ENCODE data around the gene ZIK1. TPM values are rescaled to one million over a fixed set of nuclear protein-coding genes. Genes with fewer than 3 reads are reported as not detected.
A peak's percentile ranks its signal among the peaks of the same experiment; 100 is the strongest.

Gene ZIK1
- total and polyA plus RNA-seq, 9 of the 15 experiments (the other 6 are each of a cell fraction or from before 2014, with no cell fraction given): 0.03 to 0.42 (median 0.15) TPM; not detected in 1

DNA sequence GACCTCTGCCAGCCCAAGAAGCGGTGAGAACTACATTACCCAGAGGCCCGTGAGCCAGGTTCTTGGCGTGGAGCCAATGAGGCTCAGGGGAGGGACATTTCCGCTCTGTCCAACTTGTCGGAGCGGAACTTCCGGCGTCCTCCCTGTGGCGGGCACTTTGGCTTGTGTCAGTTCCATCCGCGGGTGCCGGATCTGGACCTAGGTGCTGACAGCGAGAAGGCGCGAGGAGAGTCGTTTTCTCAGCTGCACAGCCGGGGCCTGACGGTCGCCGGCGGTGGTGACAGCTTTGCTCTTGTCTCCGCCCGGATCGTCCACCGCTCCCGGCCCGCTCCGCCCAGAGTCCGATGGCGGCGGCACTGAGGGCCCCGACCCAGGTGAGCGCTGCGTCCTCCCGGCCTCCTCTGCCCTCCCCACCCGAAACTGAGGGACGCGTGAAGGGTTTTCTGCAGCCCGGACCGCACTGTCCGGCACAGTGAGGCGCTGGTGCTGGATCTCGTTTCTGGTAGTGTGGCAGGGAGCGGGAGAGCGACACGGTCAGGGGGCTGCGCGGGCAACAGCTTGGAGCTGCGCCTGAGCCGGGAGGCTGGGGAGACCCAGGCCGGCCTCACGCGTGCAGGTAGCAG is 15.9 kb downstream of the ZIK1 start, which contains the start of gene ZNF530 (continued):
- TF ChIP-seq, protein P1, sequence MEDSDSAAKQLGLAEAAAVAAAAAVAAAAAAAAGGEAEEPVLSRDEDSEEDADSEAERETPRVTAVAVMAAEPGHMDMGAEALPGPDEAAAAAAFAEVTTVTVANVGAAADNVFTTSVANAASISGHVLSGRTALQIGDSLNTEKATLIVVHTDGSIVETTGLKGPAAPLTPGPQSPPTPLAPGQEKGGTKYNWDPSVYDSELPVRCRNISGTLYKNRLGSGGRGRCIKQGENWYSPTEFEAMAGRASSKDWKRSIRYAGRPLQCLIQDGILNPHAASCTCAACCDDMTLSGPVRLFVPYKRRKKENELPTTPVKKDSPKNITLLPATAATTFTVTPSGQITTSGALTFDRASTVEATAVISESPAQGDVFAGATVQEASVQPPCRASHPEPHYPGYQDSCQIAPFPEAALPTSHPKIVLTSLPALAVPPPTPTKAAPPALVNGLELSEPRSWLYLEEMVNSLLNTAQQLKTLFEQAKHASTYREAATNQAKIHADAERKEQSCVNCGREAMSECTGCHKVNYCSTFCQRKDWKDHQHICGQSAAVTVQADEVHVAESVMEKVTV (CRISPR knock-in tag; IDR thresholded peaks at IDR 0.05): no peak
- TF ChIP-seq ATF4 (CRISPR knock-in tag; IDR thresholded peaks at IDR 0.05): no peak
- no peak for TF ChIP-seq TCF3 (CRISPR knock-in tag; IDR thresholded peaks at IDR 0.05)
- TF ChIP-seq CEBPG (CRISPR knock-in tag; IDR thresholded peaks at IDR 0.05): no peak
- TF ChIP-seq CEBPG (tag; conservative IDR thresholded peaks at IDR 0.05 in 1 of 2, IDR thresholded peaks at IDR 0.05 in 1 of 2): no peak
- no peak for TF ChIP-seq MED1 (CRISPR knock-in tag; IDR thresholded peaks at IDR 0.05; ENCODE audit: borderline replicate concordance)
- no peak for TF ChIP-seq NR4A1 (CRISPR knock-in tag; IDR thresholded peaks at IDR 0.05)
- no peak for TF ChIP-seq NR4A1 (tag; IDR thresholded peaks at IDR 0.05)
- TF ChIP-seq CREB1 (IDR thresholded peaks at IDR 0.05): no peak
- TF ChIP-seq CREB1 (CRISPR knock-in tag; IDR thresholded peaks at IDR 0.05): 0 out of 2 replicates have a peak, but pooled peaks have one; percentile 18
- TF ChIP-seq RB1 (IDR thresholded peaks at IDR 0.05; ENCODE audit: low read depth): peak; percentile 78
- no peak for TF ChIP-seq STAT5A (IDR thresholded peaks at IDR 0.05; ENCODE audit: borderline replicate concordance, low read length)
- TF ChIP-seq ZNF24 (IDR thresholded peaks at IDR 0.05): no peak
- TF ChIP-seq SAFB2 (IDR thresholded peaks at IDR 0.05; ENCODE audit: borderline replicate concordance, low read depth, low read length, severe bottlenecking): no peak
- no peak for TF ChIP-seq NCOA6 (IDR thresholded peaks at IDR 0.05)
- peak; percentile 59 for TF ChIP-seq ELF1 (tag; IDR thresholded peaks at IDR 0.05)
- TF ChIP-seq TEAD4 (IDR thresholded peaks at IDR 0.05; ENCODE audit: low read length): no peak
- TF ChIP-seq TEAD4 (CRISPR knock-in tag; IDR thresholded peaks at IDR 0.05; ENCODE audit: borderline replicate concordance): no peak
- TF ChIP-seq SNAPC5 (CRISPR knock-in tag; IDR thresholded peaks at IDR 0.05): no peak
- TF ChIP-seq PRMT5 (CRISPR knock-in tag; IDR thresholded peaks at IDR 0.05): no peak
- no peak for TF ChIP-seq POU5F1 (IDR thresholded peaks at IDR 0.05; ENCODE audit: borderline replicate concordance, low read depth, low read length, partially characterized antibody)
- TF ChIP-seq RBM14 (IDR thresholded peaks at IDR 0.05; ENCODE audit: borderline replicate concordance, insufficient read depth, low read depth, low read length): no peak
- TF ChIP-seq ZFX (CRISPR knock-in tag; IDR thresholded peaks at IDR 0.05): 0 out of 2 replicates have a peak, but pooled peaks have one; percentile 23
- peak; percentile 66 for TF ChIP-seq RBBP5 (IDR thresholded peaks at IDR 0.05; ENCODE audit: borderline replicate concordance, insufficient read depth, low read length, poor library complexity, severe bottlenecking)
- TF ChIP-seq TOE1 (IDR thresholded peaks at IDR 0.05; ENCODE audit: borderline replicate concordance): no peak
- TF ChIP-seq TOE1 (CRISPR knock-in tag; IDR thresholded peaks at IDR 0.05; ENCODE audit: borderline replicate concordance, low read depth): no peak
- TF ChIP-seq POLR2H (tag; IDR thresholded peaks at IDR 0.05; ENCODE audit: low read depth): no peak
- no peak for TF ChIP-seq MIER1 (IDR thresholded peaks at IDR 0.05; ENCODE audit: low read depth)
- no peak for TF ChIP-seq SMAD3 (CRISPR knock-in tag; conservative IDR thresholded peaks at IDR 0.05)
- no peak for TF ChIP-seq HMG20B (CRISPR knock-in tag; IDR thresholded peaks at IDR 0.05)

Data from K562 (cell line).